ENCODE measurements around the gene GAS7.

GAS7 gene

DNA sequence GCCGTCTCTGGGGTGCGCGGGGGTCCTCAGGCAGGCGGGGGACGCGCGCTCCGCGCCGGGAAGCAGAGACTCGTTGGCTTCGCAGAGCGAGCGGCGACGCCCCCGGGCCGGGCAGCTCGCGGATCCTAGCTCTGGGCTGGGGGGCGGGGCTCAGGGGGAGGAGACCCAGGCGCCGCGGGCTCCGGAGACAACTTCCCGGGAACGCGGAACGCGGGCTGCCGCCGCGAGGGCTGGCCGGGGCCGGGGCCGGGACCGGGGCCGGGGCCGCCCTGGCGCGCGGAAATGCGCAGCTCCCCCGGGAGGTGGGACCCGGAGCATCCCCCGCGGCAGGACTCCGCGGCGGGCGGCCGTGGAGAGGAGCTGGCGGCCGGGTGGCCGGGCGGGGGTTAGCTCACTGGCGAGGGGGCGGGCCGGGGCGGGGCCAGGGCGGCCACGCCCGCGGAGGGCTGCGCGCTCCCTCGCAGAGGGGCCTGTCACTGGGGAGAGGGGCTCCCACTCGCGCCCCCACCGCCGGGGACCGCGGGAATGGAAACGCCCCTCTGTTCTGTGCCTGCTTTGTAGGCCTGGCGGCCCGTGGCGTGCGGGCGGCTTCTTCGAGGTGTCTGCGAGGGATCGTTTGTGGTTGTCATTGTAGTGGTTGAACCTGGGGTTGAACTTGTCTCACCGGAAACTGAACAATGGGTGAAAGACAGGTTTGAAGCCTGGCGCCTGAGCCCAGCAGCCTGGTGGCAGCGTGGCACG, at the start of gene GAS7:
Gene GAS7 (minus strand): TSS at position 98 of the 741 bp plus-strand sequence.
- H3K9me3 ChIP-seq (ENCODE audit: control insufficient read depth in 2 of 2, low read length in 2 of 2): no peaks in the 10 kb centered on the region
- H3K27me3 ChIP-seq (ENCODE audit: control insufficient read depth in 2 of 2, insufficient read depth in 2 of 2, low read length in 2 of 2): peaks cover 6 to 8% of the 10 kb centered on the region in 2 donors
- peak within 1 kb of the TSS; percentile 41 to 58 for H3K9ac ChIP-seq (ENCODE audit: low read depth in 1 of 2, low read length in 2 of 2)
- no peaks in the 10 kb centered on the region for H3K4me1 ChIP-seq (ENCODE audit: control insufficient read depth in 2 of 2, insufficient read depth in 2 of 2, low read length in 2 of 2)
- no peaks in the 10 kb centered on the region for H3K36me3 ChIP-seq (ENCODE audit: control insufficient read depth in 2 of 2, insufficient read depth in 2 of 2, low read length in 2 of 2)
- peak within 1 kb of the TSS; percentile 56 to 61 for H3K4me3 ChIP-seq (ENCODE audit: low read length in 2 of 2)
- peak within 1 kb of the TSS in 1 of 2 donors; percentile 48 for H3K27ac ChIP-seq (ENCODE audit: low read depth in 2 of 2, low read length in 2 of 2)

DNA sequence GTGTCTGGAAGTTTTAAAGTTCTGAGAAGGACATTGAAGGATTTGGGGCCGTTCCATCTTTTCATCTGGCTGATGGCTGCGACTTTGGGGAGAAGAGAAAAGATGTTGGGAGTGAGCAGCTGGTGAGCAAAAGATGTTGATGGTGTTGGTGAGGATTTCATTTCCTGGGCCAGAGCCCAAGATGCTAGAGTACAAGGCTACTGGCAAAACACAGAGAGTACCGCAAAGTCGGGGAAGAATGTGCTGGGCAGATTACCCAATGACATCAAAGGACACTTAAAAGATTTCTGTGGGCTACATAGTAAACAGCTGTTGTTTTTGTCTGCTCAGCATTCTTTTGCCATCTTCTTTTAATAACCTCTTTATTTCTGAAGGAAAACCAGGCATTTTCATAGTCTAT, 49.4 kb upstream of the GAS7 start:
- Histone ChIP-seq H3K36me3 (ENCODE audit: control insufficient read depth in 2 of 2, insufficient read depth in 2 of 2, low read length in 2 of 2) (no peaks in the 10 kb centered on the region), H3K4me3 (ENCODE audit: low read length in 2 of 2) (no peak overlapping the region), H3K4me1 (ENCODE audit: control insufficient read depth in 2 of 2, insufficient read depth in 2 of 2, low read length in 2 of 2) (no peaks in the 10 kb centered on the region), H3K9me3 (ENCODE audit: control insufficient read depth in 2 of 2, low read length in 2 of 2) (no peaks in the 10 kb centered on the region), H3K27me3 (ENCODE audit: control insufficient read depth in 2 of 2, insufficient read depth in 2 of 2, low read length in 2 of 2) (no peaks in the 10 kb centered on the region), H3K9ac (ENCODE audit: low read depth in 1 of 2, low read length in 2 of 2) (no peak overlapping the region), H3K27ac (ENCODE audit: low read depth in 2 of 2, low read length in 2 of 2) (no peak overlapping the region)

DNA sequence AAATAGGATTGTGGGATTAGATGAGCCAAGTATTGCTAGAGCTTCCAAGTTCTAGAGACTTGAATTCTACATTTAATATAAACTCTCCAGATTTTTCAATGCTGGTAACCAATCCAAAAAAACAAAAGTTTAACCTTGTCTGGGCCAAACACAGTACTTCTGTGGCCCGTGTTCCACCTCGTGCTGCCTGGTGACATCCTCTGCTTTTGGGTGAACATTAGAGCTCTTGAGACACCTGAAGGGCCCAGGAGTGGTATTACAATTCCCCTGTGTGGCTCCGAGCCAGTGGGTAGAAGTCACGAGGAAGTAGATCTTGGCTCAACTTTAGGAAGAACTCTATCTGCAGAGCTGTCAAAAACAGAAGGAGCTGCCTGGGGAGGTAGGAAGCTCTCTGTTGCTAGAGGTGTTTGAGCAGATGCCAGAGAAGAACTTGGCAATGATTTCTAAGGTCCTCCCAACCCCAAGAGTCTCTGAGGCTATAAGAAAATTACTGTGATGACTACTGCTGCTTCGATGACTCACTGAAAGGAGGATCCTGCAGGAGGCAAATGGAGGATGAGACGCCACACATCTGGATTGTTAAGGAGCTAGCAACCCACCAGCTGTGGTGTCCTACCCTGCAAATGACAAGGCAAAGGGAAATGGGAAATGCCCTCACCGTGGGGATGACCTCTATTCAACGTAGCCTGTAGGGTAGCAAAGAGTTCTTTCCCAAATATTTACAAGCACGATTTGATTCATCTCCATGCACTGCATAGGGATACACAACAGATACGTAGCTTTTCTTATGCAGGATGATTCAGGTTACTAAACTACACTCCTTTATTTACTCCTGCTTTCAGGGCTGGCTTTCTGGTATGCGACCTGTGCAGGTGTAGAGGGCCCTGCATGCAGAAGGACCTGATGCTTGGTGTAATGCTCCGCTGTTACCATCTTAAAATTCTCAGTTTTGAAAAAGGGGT, 45.8 kb upstream of the GAS7 start:
- no peaks in the 10 kb centered on the region for H3K9me3 ChIP-seq (ENCODE audit: control insufficient read depth in 2 of 2, low read length in 2 of 2)
- no peak overlapping the region for H3K27ac ChIP-seq (ENCODE audit: low read depth in 2 of 2, low read length in 2 of 2)
- H3K9ac ChIP-seq (ENCODE audit: low read depth in 1 of 2, low read length in 2 of 2): no peak overlapping the region
- H3K27me3 ChIP-seq (ENCODE audit: control insufficient read depth in 2 of 2, insufficient read depth in 2 of 2, low read length in 2 of 2): no peaks in the 10 kb centered on the region
- no peak overlapping the region for H3K4me3 ChIP-seq (ENCODE audit: low read length in 2 of 2)
- H3K36me3 ChIP-seq (ENCODE audit: control insufficient read depth in 2 of 2, insufficient read depth in 2 of 2, low read length in 2 of 2): no peaks in the 10 kb centered on the region
- no peaks in the 10 kb centered on the region for H3K4me1 ChIP-seq (ENCODE audit: control insufficient read depth in 2 of 2, insufficient read depth in 2 of 2, low read length in 2 of 2)

DNA sequence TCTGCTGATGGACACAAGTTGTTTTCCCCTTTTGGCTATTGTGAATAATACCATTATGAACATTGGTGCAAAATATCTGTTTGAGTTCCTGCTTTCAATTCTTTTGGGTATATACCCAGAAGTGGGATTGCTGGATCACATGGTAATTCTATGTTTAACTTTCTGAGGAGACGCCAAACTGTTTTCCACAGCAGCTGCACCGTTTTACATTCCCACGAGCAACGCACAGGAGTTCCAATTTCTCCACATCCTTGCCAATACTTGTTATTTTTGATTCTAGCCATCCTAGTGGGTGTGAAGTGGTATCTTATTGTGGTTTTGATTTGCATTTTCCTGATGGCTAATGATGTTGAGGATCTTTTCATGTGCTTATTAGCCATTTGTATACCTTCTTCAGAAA, 43.4 kb upstream of the GAS7 start:
- H3K4me1 ChIP-seq (ENCODE audit: control insufficient read depth in 2 of 2, insufficient read depth in 2 of 2, low read length in 2 of 2): no peaks in the 10 kb centered on the region
- H3K4me3 ChIP-seq (ENCODE audit: low read length in 2 of 2): no peak overlapping the region
- H3K36me3 ChIP-seq (ENCODE audit: control insufficient read depth in 2 of 2, insufficient read depth in 2 of 2, low read length in 2 of 2): no peaks in the 10 kb centered on the region
- H3K9ac ChIP-seq (ENCODE audit: low read depth in 1 of 2, low read length in 2 of 2): no peak overlapping the region
- H3K27me3 ChIP-seq (ENCODE audit: control insufficient read depth in 2 of 2, insufficient read depth in 2 of 2, low read length in 2 of 2): no peaks in the 10 kb centered on the region
- H3K9me3 ChIP-seq (ENCODE audit: control insufficient read depth in 2 of 2, low read length in 2 of 2): no peaks in the 10 kb centered on the region
- H3K27ac ChIP-seq (ENCODE audit: low read depth in 2 of 2, low read length in 2 of 2): no peak overlapping the region

DNA sequence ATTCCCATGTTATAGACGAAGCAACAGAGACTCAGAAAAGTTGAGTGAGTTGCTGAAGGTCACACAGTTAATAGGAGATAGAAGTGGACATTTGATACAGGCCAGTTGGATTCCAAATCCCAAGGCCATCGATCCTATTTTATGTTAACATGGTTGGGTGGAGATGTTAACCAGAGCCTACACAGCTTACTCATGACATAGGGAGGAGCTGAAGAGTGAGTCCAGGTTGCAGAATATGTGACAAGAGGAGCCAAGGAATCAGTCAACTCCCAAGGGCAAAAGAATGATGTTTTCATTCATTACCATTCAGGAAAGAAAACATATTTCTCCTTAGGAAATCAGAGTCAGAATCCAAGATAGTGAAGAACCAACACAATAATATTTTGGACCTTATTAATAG, 40.3 kb upstream of the GAS7 start:
- Histone ChIP-seq H3K27ac (ENCODE audit: low read depth in 2 of 2, low read length in 2 of 2) (no peak overlapping the region), H3K4me3 (ENCODE audit: low read length in 2 of 2) (no peak overlapping the region), H3K9ac (ENCODE audit: low read depth in 1 of 2, low read length in 2 of 2) (no peak overlapping the region), H3K9me3 (ENCODE audit: control insufficient read depth in 2 of 2, low read length in 2 of 2) (no peaks in the 10 kb centered on the region), H3K36me3 (ENCODE audit: control insufficient read depth in 2 of 2, insufficient read depth in 2 of 2, low read length in 2 of 2) (no peaks in the 10 kb centered on the region), H3K27me3 (ENCODE audit: control insufficient read depth in 2 of 2, insufficient read depth in 2 of 2, low read length in 2 of 2) (no peaks in the 10 kb centered on the region), H3K4me1 (ENCODE audit: control insufficient read depth in 2 of 2, insufficient read depth in 2 of 2, low read length in 2 of 2) (no peaks in the 10 kb centered on the region)

DNA sequence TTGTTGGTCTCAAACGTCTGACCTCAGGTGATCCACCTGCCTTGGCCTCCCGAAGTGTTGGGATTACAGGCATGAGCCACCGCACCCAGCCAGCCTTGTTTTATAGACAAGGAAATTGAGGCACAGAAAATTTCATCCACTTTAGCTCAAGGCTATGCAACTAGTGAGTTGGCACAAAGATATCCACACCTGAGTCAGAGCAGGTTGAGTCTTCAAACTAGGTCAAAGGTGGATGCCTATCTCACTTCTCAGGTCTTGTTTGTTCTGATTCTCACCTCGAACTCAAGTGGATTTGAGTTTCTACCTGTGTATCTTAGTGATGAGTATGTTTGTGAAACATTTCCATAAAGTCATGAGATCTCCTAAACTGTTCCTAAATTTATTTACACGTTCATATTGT, 35.6 kb upstream of the GAS7 start:
- Histone ChIP-seq H3K36me3 (ENCODE audit: control insufficient read depth in 2 of 2, insufficient read depth in 2 of 2, low read length in 2 of 2) (no peaks in the 10 kb centered on the region), H3K9ac (ENCODE audit: low read depth in 1 of 2, low read length in 2 of 2) (no peak overlapping the region), H3K9me3 (ENCODE audit: control insufficient read depth in 2 of 2, low read length in 2 of 2) (no peaks in the 10 kb centered on the region), H3K27me3 (ENCODE audit: control insufficient read depth in 2 of 2, insufficient read depth in 2 of 2, low read length in 2 of 2) (no peaks in the 10 kb centered on the region), H3K4me3 (ENCODE audit: low read length in 2 of 2) (no peak overlapping the region), H3K4me1 (ENCODE audit: control insufficient read depth in 2 of 2, insufficient read depth in 2 of 2, low read length in 2 of 2) (no peaks in the 10 kb centered on the region), H3K27ac (ENCODE audit: low read depth in 2 of 2, low read length in 2 of 2) (no peak overlapping the region)

DNA sequence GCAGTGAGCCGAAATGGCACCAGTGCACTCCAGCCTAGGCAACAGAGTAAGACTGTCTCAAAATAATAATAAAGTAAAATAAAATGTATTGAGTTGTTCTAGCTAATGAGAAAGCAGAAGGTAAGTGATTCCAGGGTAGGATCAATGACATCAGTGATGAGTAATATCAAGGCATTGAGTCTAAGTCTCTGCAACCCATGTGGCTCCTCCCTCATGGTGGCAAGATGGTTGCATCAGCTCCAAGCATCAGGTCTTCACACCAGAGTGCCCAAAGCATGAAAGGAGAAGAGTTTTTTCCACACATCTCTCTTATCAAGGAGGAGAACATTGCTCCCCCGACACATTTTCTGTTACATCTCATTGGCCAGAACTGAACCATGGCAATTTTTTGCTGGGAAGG, 34.8 kb upstream of the GAS7 start:
- Histone ChIP-seq H3K36me3 (ENCODE audit: control insufficient read depth in 2 of 2, insufficient read depth in 2 of 2, low read length in 2 of 2) (no peaks in the 10 kb centered on the region), H3K27me3 (ENCODE audit: control insufficient read depth in 2 of 2, insufficient read depth in 2 of 2, low read length in 2 of 2) (no peaks in the 10 kb centered on the region), H3K9me3 (ENCODE audit: control insufficient read depth in 2 of 2, low read length in 2 of 2) (no peaks in the 10 kb centered on the region), H3K9ac (ENCODE audit: low read depth in 1 of 2, low read length in 2 of 2) (no peak overlapping the region), H3K4me1 (ENCODE audit: control insufficient read depth in 2 of 2, insufficient read depth in 2 of 2, low read length in 2 of 2) (no peaks in the 10 kb centered on the region), H3K4me3 (ENCODE audit: low read length in 2 of 2) (no peak overlapping the region), H3K27ac (ENCODE audit: low read depth in 2 of 2, low read length in 2 of 2) (no peak overlapping the region)

DNA sequence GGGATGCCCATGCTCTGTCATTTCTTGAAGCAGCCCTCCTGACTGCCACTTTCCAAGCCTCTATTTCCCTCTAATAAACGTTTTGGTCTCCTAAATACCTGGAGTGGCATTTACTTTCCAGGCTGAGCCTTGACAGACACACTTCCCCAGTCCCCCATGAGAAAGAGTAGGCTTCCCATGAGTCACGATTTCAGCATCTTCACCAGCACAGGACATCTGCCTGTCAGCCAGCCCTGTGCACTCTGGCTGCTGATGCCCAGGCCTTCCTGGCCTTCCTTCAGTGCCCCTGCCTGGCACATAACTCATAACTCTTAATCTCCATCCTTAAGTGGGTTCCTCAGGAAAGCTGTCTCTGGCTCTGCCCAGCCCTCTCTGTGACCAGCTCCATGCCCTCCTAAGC, 30.8 kb upstream of the GAS7 start:
- Histone ChIP-seq H3K36me3 (ENCODE audit: control insufficient read depth in 2 of 2, insufficient read depth in 2 of 2, low read length in 2 of 2) (no peaks in the 10 kb centered on the region), H3K9ac (ENCODE audit: low read depth in 1 of 2, low read length in 2 of 2) (no peak overlapping the region), H3K4me1 (ENCODE audit: control insufficient read depth in 2 of 2, insufficient read depth in 2 of 2, low read length in 2 of 2) (no peaks in the 10 kb centered on the region), H3K4me3 (ENCODE audit: low read length in 2 of 2) (no peak overlapping the region), H3K27ac (ENCODE audit: low read depth in 2 of 2, low read length in 2 of 2) (no peak overlapping the region), H3K27me3 (ENCODE audit: control insufficient read depth in 2 of 2, insufficient read depth in 2 of 2, low read length in 2 of 2) (no peaks in the 10 kb centered on the region), H3K9me3 (ENCODE audit: control insufficient read depth in 2 of 2, low read length in 2 of 2) (no peaks in the 10 kb centered on the region)

DNA sequence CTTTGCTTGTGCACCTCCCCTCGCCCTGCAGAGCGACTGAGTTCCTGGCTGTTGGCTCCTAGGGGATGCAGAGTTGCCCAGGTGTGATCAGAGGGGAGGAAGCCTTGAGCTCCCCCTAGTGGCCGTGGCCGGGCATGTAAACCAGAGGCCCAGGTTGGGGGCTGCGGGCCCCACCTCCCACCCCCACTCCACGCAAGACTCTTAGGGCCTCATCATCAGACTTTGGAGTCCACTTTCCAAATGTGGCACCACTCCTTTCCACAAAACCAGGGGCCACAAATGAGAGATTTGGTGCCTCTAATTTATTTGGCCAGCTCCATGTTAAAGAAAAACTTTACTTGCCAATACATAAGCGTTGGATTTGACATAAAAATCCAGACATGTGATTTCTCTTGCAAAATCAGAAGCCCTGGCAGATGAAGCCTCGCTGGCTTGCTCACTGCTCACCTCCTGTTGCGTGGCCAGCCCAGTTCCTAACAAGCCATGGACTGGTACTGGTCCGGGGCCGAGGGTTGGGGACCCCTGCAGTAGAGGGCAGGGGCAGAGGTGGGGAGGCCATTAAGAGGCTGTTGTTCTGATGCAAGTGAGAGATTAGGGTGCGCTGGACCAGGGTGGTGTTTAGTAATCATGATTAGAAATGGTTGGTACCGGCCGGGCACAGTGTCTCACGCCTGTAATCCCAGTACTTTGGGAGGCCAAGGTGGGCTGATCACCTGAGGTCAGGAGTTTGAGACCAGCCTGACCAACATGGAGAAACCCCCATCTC, 28.7 kb upstream of the GAS7 start:
- no peaks in the 10 kb centered on the region for H3K27me3 ChIP-seq (ENCODE audit: control insufficient read depth in 2 of 2, insufficient read depth in 2 of 2, low read length in 2 of 2)
- H3K27ac ChIP-seq (ENCODE audit: low read depth in 2 of 2, low read length in 2 of 2): no peak overlapping the region
- no peaks in the 10 kb centered on the region for H3K9me3 ChIP-seq (ENCODE audit: control insufficient read depth in 2 of 2, low read length in 2 of 2)
- no peaks in the 10 kb centered on the region for H3K4me1 ChIP-seq (ENCODE audit: control insufficient read depth in 2 of 2, insufficient read depth in 2 of 2, low read length in 2 of 2)
- no peak overlapping the region for H3K4me3 ChIP-seq (ENCODE audit: low read length in 2 of 2)
- no peaks in the 10 kb centered on the region for H3K36me3 ChIP-seq (ENCODE audit: control insufficient read depth in 2 of 2, insufficient read depth in 2 of 2, low read length in 2 of 2)
- no peak overlapping the region for H3K9ac ChIP-seq (ENCODE audit: low read depth in 1 of 2, low read length in 2 of 2)
